ENCODE results near the gene CCR7.

The CCR7 gene

GRCh38 chr17:40560592-40561293 is 4.5 kb downstream of the CCR7 start:
- DNase-seq = no peak

GRCh38 chr17:40559954-40560591 is 5.2 kb downstream of the CCR7 start:
- DNase-seq = peak; percentile 75 to 76

GRCh38 chr17:40559564-40559916 is 5.7 kb downstream of the CCR7 start:
- DNase-seq = no peak

GRCh38 chr17:40558890-40559563 is 6.2 kb downstream of the CCR7 start:
- DNase-seq = no peak

- no peak for DNase-seq
Measured at GRCh38 chr17:40558300-40558889, 6.9 kb downstream of the CCR7 start.

- no peak for DNase-seq
Measured at GRCh38 chr17:40557531-40558299, 7.6 kb downstream of the CCR7 start.

- DNase-seq = peak; percentile 33 to 40
Measured at GRCh38 chr17:40556884-40557414, 8.3 kb downstream of the CCR7 start.

- DNase-seq = no peak
Measured at GRCh38 chr17:40556198-40556661, 9.0 kb downstream of the CCR7 start.

- no peak for DNase-seq
Measured at GRCh38 chr17:40555296-40556190, 9.7 kb downstream of the CCR7 start.

GRCh38 chr17:40554646-40555295 is 10.5 kb downstream of the CCR7 start:
- no peak for DNase-seq

- peak; percentile 32 to 45 for DNase-seq
Measured at GRCh38 chr17:40553694-40554534, 11.4 kb downstream of the CCR7 start.

- no peak for DNase-seq
Measured at GRCh38 chr17:40552806-40553693, 12.2 kb downstream of the CCR7 start.

- peak; percentile 65 to 67 for DNase-seq
Measured at GRCh38 chr17:40551879-40552768, 13.1 kb downstream of the CCR7 start.

GRCh38 chr17:40551091-40551878 is 14.0 kb downstream of the CCR7 start:
- DNase-seq = peak; percentile 8 to 22

- DNase-seq = no peak
Measured at GRCh38 chr17:40550608-40551007, 14.7 kb downstream of the CCR7 start.

- DNase-seq = peak; percentile 72
Measured at GRCh38 chr17:40548982-40549685, 16.1 kb downstream of the CCR7 start.

All from SHP77 (cell line).